ENCODE results near the gene SUMF1. TPM values are rescaled to one million over a fixed set of nuclear protein-coding genes. Genes with fewer than 3 reads are reported as not detected.

SUMF1 gene
- total and polyA plus RNA-seq, 8 donors = 27.1 to 43.9 (median 35.3) TPM

DNA sequence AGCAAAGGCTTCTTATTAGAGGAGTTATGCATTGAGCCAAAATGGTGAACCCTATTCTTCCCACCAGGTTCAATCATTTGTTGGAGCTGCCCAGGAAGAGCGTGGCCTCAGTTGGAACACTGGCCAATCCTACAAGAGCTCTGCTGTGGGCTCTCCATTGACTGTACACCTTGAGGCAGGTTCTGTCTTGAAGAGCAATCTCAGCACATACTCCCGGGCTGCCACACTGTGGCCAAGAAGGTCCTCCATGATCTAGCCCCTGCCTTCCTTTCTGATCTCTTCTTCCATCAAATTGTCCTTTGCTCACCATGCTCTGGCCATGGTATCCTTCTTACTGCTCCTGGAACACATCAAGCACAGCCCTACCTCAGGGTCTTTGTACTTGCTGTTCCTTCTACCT lies 5.7 kb upstream of the SUMF1 start:
- Histone ChIP-seq H3K9me3 (no peaks in the 10 kb centered on the region), H3K4me3 (no peak overlapping the region), H3K27ac (no peak overlapping the region), H3K36me3 (no peaks in the 10 kb centered on the region), H3K27me3 (no peaks in the 10 kb centered on the region), H3K4me1 (peaks cover 0 to 32% of the 10 kb centered on the region in 2 donors)
- DNase-seq (no peak), ATAC-seq (no peak)
- intact Hi-C loops (cut with DNase I) = no loop called here
- TF ChIP-seq, protein P1, sequence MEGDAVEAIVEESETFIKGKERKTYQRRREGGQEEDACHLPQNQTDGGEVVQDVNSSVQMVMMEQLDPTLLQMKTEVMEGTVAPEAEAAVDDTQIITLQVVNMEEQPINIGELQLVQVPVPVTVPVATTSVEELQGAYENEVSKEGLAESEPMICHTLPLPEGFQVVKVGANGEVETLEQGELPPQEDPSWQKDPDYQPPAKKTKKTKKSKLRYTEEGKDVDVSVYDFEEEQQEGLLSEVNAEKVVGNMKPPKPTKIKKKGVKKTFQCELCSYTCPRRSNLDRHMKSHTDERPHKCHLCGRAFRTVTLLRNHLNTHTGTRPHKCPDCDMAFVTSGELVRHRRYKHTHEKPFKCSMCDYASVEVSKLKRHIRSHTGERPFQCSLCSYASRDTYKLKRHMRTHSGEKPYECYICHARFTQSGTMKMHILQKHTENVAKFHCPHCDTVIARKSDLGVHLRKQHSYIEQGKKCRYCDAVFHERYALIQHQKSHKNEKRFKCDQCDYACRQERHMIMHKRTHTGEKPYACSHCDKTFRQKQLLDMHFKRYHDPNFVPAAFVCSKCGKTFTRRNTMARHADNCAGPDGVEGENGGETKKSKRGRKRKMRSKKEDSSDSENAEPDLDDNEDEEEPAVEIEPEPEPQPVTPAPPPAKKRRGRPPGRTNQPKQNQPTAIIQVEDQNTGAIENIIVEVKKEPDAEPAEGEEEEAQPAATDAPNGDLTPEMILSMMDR (IDR thresholded peaks at IDR 0.05) = no peak

DNA sequence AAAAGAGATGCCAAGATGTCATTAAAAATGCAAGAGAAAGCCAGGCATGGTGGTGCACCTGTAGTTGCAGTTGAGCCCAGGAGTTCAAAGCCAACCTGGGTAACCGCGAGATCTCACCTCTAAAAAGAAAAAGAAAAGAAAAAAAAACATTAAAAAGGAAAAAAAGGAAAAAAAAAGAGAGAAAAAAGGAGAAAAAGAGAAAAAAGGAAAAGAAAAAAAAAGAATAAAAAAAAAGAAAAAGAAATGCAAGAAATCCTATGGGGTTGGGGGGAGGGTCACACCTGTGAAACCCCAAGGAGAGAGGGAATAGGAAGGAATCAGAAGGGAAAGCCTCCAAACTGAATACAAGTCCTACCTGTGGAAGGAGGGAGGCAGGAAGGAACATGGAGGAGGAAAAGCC lies 5.2 kb upstream of the SUMF1 start:
- ATAC-seq = no peak
- intact Hi-C loops (cut with DNase I) = no loop called here
- no peak overlapping the region for H3K27ac ChIP-seq

DNA sequence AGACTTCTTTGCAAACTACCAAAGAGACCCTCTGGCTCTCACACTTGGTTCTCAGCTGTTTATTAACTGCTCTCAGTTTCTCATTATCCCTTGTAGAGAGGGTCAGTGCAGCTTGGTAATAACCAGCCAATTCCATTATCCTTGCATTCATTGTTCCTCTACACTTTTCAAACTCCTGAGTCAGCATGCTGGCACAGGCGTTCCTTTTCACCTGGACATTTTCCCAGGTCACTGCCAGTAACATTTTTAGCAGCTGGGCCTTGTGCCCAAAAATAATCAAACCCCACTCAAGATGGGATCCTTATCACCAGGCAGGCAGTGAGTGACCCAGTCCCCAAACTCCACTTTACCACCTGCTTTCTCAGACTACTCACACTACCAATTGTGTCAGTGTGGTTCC lies 4.8 kb upstream of the SUMF1 start:
- no peaks in the 10 kb centered on the region for H3K36me3 ChIP-seq

More for the DNA sequence above, 5.2 kb upstream of the SUMF1 start:
- H3K4me1 ChIP-seq = peaks cover 0 to 31% of the 10 kb centered on the region in 2 donors
- no peaks in the 10 kb centered on the region for H3K36me3 ChIP-seq
- H3K4me3 ChIP-seq = no peak overlapping the region
- no peaks in the 10 kb centered on the region for H3K9me3 ChIP-seq
- TF ChIP-seq, protein P1 (IDR thresholded peaks at IDR 0.05) = no peak
- no peak for DNase-seq
- H3K27me3 ChIP-seq = no peaks in the 10 kb centered on the region

DNA sequence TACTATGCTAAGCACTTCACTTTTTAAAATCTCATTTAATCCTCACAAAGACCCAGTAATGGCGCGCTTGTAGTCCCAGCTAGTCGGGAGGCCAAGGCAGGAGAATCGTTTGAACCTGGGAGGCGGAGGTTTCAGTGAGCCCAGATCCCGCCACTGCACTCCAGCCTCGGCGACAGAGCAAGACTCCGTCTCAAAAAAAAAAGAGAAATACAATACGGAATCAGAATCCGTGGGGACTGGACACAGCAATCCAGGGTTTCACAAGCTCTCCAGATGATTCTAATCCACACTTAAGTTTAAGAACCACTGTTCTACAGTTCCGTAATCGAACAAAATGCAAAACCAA lies 426 bp upstream of the SUMF1 start:
- no peaks in the 10 kb centered on the region for H3K36me3 ChIP-seq
- DNase-seq (peak in 1 of 4 donors; percentile 26), ATAC-seq (no peak)
- peak overlapping the region; percentile 88 to 95 for H3K27ac ChIP-seq
- TF ChIP-seq, protein P1 (IDR thresholded peaks at IDR 0.05) = no peak
- no peaks in the 10 kb centered on the region for H3K27me3 ChIP-seq
- no peaks in the 10 kb centered on the region for H3K9me3 ChIP-seq
- peaks cover 4 to 22% of the 10 kb centered on the region in 2 donors for H3K4me1 ChIP-seq
- intact Hi-C loops (cut with DNase I) = no loop called here
- H3K4me3 ChIP-seq = peak overlapping the region; percentile 71 to 87

More for the DNA sequence above, 4.8 kb upstream of the SUMF1 start:
- intact Hi-C loops (cut with DNase I) = no loop called here
- H3K4me3 ChIP-seq = no peak overlapping the region
- TF ChIP-seq, protein P1 (IDR thresholded peaks at IDR 0.05) = no peak
- H3K27me3 ChIP-seq = no peaks in the 10 kb centered on the region
- H3K9me3 ChIP-seq = no peaks in the 10 kb centered on the region
- H3K4me1 ChIP-seq = peaks cover 0 to 31% of the 10 kb centered on the region in 2 donors
- no peak overlapping the region for H3K27ac ChIP-seq
- ATAC-seq (no peak), DNase-seq (no peak)

DNA sequence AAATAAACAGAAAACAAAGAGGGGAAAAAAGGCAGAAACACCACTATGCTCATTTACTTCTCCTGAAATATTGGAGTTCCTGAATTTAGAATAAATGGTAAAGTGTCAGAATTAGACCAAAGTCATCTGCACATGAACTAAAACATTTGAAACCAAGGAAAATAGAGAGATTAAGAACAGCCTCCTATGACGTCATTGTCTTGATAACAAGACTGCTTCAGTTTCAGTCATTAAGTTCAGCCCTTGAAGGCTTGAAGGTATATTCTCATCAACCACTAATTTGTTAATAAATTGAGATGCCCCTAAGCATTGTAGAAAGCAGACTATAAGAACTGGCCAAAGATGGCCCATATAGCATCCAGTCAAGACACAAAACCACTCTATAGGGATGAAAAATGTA lies 2.5 kb downstream of the SUMF1 start:
- no peak overlapping the region for H3K4me3 ChIP-seq
- intact Hi-C loops (cut with DNase I) = no loop called here

More for the DNA sequence above, 2.5 kb downstream of the SUMF1 start:
- DNase-seq (no peak), ATAC-seq (no peak)
- H3K27me3 ChIP-seq = no peaks in the 10 kb centered on the region
- no peak overlapping the region for H3K27ac ChIP-seq
- H3K9me3 ChIP-seq = no peaks in the 10 kb centered on the region
- H3K4me1 ChIP-seq = peaks cover 4 to 36% of the 10 kb centered on the region in 2 donors
- TF ChIP-seq, protein P1 (IDR thresholded peaks at IDR 0.05) = no peak
- no peaks in the 10 kb centered on the region for H3K36me3 ChIP-seq

Measured in left lung (tissue), 10 donors.